GM18873 (cell line): ENCODE results near the gene GLE1.
"Not testable (repeated sequence)": the region's sequence is repeated elsewhere in the genome, so short reads cannot be mapped to it uniquely, and the experiment has no call there.

Experiments
- ATAC-seq: cut with Tn5 transposase; IDR thresholded peaks from one replicate; pipeline ENCODE4 v1.9.1; 2021; ENCODE audit warnings: mild to moderate bottlenecking, moderate library complexity, moderate number of reproducible peaks; ENCODE audit not compliant: unreplicated experiment, low FRiP score

Gene GLE1

DNA sequence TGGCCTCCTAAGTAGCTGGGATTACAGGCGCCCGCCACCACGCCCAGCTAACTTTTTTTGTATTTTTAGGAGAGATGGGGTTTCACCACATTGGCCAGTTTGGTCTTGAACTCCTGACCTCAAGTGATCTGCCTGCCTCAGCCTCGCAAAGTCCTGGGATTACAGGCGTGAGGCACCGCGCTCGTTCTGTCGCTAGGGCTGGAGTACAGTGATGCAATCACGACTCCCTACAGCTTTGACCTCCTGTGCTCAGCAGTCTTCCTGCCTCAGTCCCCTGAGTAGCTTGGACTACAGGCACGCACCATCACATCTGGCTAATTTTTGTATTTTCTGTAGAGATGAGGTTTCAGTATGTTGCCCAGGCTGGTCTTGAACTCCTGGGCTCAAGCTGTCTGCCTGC lies 82.4 kb downstream of the GLE1 start:
- ATAC-seq, result not testable (repeated sequence)

- no peak for ATAC-seq
Measured at GRCh38 chr9:128587453-128587852, 82.9 kb downstream of the GLE1 start.

DNA sequence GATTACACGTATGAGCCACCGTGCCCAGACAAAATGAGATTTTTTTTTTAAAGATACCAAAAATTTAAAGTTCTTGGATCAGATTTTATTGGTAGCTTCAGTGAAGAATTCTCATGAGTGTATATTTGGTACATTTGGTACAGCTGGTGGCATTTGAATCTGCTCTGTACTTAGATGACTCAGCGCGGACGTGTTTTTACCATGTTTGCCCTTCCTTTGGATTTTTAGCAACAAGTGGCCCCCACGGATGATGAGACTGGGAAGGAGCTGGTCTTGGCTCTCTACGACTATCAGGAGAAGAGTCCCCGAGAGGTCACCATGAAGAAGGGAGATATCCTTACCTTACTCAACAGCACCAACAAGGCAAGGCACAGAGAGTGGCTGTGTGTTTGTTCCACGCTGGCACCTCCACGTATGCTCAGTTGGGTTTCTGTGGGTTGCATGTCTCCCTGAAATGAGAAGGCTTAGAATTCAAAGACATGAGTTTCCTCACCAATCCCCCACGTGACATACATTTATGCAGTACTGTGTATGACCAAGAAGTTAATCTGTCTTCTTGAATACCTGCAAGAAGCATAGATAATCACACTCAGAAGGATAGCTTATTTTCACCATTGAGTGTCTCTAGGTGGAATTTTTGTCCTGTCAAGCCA lies 84.2 kb downstream of the GLE1 start:
- no peak for ATAC-seq
